ENCODE results near the gene RGL2. TPM values are rescaled to one million over a fixed set of nuclear protein-coding genes. Genes with fewer than 3 reads are reported as not detected.

The RGL2 gene
- polyA plus RNA-seq, 1 donor (not counting 4 experiments of a cell fraction or from before 2014, with no cell fraction given): 33.6 TPM

- no peak for FAIRE-seq
- Histone ChIP-seq H3K4me3 (ENCODE audit: control insufficient read depth in 2 of 3, extremely low read depth in 1 of 3, insufficient read depth in 2 of 3, low read depth in 1 of 3, low read length in 3 of 3) (peak within 1 kb of the TSS; percentile 69 to 95 (median 95)), H3K27me3 (ENCODE audit: control insufficient read depth, extremely low read depth, insufficient read depth, low read length) (no peaks in the 10 kb centered on the region), H3K27ac (ENCODE audit: control insufficient read depth, insufficient read depth, low read length) (peak within 1 kb of the TSS; percentile 96), H3K9me1 (ENCODE audit: control insufficient read depth, extremely low read depth, insufficient read depth, low read length) (no peaks in the 10 kb centered on the region), H4K20me1 (ENCODE audit: control insufficient read depth, extremely low read depth, insufficient read depth, low read length) (no peaks in the 10 kb centered on the region), H3K9ac (ENCODE audit: control insufficient read depth, extremely low read depth, insufficient read depth, low read length) (peak within 1 kb of the TSS; percentile 99), H3K4me2 (ENCODE audit: control insufficient read depth, extremely low read depth, insufficient read depth, low read depth, low read length) (peak within 1 kb of the TSS; percentile 76), H2AFZ (ENCODE audit: control insufficient read depth, low read length) (peak within 1 kb of the TSS; percentile 76), H3K4me1 (ENCODE audit: control insufficient read depth, extremely low read depth, insufficient read depth, low read length) (peaks cover 23% of the 10 kb centered on the region), H3K9me3 (ENCODE audit: control insufficient read depth, low read depth, low read length) (no peaks in the 10 kb centered on the region), H3K36me3 (ENCODE audit: control insufficient read depth in 2 of 2, extremely low read depth in 1 of 2, insufficient read depth in 2 of 2, low read length in 2 of 2) (peaks cover 10 to 11% of the 10 kb centered on the region in 2 experiments), H3K79me2 (ENCODE audit: control insufficient read depth, insufficient read depth, low read length) (peaks cover 46% of the 10 kb centered on the region)
- DNase-seq (ENCODE audit: low read depth, low spot score): no peak
- dilution Hi-C loops (cut with MboI; ENCODE audit: extremely low pct_ligation_motif_present, low sequenced_read_pairs): no loop called here
- TF ChIP-seq EZH2 (IDR thresholded peaks at IDR 0.05; ENCODE audit: low read length) (no peak), CTCF (optimal IDR thresholded peaks at IDR 0.05 in 1 of 3, IDR thresholded peaks at IDR 0.05 in 1 of 3, conservative IDR thresholded peaks at IDR 0.05 in 1 of 3; ENCODE audit: extremely low read depth in 1 of 3, insufficient read depth in 2 of 3, low read length in 3 of 3) (no peak)
Observed at GRCh38 chr6:33313709-33314514, 15.2 kb upstream of the RGL2 start, which contains the start of gene TAPBP. Gene TAPBP, minus strand, starts transcription at chr6:33314078. Its CDS starts 37 bp downstream, at chr6:33314041.

- Histone ChIP-seq H3K9me3 (ENCODE audit: control insufficient read depth, low read depth, low read length) (no peaks in the 10 kb centered on the region), H2AFZ (ENCODE audit: control insufficient read depth, low read length) (peak overlapping the region; percentile 76), H3K9me1 (ENCODE audit: control insufficient read depth, extremely low read depth, insufficient read depth, low read length) (no peaks in the 10 kb centered on the region), H3K27me3 (ENCODE audit: control insufficient read depth, extremely low read depth, insufficient read depth, low read length) (no peaks in the 10 kb centered on the region), H3K4me2 (ENCODE audit: control insufficient read depth, extremely low read depth, insufficient read depth, low read depth, low read length) (peak overlapping the region; percentile 76), H3K27ac (ENCODE audit: control insufficient read depth, insufficient read depth, low read length) (peak overlapping the region; percentile 96), H3K79me2 (ENCODE audit: control insufficient read depth, insufficient read depth, low read length) (peaks cover 48% of the 10 kb centered on the region), H3K4me3 (ENCODE audit: control insufficient read depth in 2 of 3, extremely low read depth in 1 of 3, insufficient read depth in 2 of 3, low read depth in 1 of 3, low read length in 3 of 3) (peak overlapping the region; percentile 69 to 95 (median 95)), H4K20me1 (ENCODE audit: control insufficient read depth, extremely low read depth, insufficient read depth, low read length) (no peaks in the 10 kb centered on the region), H3K36me3 (ENCODE audit: control insufficient read depth in 2 of 2, extremely low read depth in 1 of 2, insufficient read depth in 2 of 2, low read length in 2 of 2) (peaks cover 5 to 8% of the 10 kb centered on the region in 2 experiments), H3K4me1 (ENCODE audit: control insufficient read depth, extremely low read depth, insufficient read depth, low read length) (peaks cover 16% of the 10 kb centered on the region), H3K9ac (ENCODE audit: control insufficient read depth, extremely low read depth, insufficient read depth, low read length) (peak overlapping the region; percentile 99)
- dilution Hi-C loops (cut with MboI; ENCODE audit: extremely low pct_ligation_motif_present, low sequenced_read_pairs): no loop called here
- FAIRE-seq (no peak), DNase-seq (ENCODE audit: low read depth, low spot score) (no peak)
- TF ChIP-seq EZH2 (IDR thresholded peaks at IDR 0.05; ENCODE audit: low read length): no peak
- no peak for TF ChIP-seq CTCF (optimal IDR thresholded peaks at IDR 0.05 in 1 of 3, IDR thresholded peaks at IDR 0.05 in 1 of 3, conservative IDR thresholded peaks at IDR 0.05 in 1 of 3; ENCODE audit: extremely low read depth in 1 of 3, insufficient read depth in 2 of 3, low read length in 3 of 3)
Observed at GRCh38 chr6:33313105-33313708, 14.5 kb upstream of the RGL2 start.
